ENCODE measurements around the gene HIVEP3.

HIVEP3 gene

DNA sequence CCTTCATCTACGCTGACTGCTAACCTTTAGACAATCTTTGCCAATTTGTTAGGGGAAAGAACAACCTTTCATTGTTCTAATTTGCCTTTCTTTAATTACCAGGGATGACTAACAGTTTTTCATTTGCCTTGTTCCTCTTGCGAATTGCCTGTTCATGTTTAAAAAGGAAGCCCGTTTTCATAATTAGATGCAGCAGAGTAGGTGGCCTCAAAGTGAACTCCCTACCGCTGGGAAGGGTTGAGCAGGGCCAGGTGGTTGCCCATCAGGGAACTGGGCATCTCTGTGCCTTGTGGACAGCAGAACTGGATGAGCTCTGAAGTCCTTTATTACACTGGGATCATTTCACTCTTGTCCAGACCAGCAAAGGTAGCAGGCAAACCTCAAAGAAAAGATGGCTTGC lies 59.0 kb downstream of the HIVEP3 start:
- no peak for DNase-seq (ENCODE audit: low read depth)
- H3K4me3 ChIP-seq (ENCODE audit: low read depth, low read length) = no peak overlapping the region
- no peak for TF ChIP-seq MYC (IDR thresholded peaks at IDR 0.05; ENCODE audit: low read depth, low read length)
- TF ChIP-seq, protein P1, sequence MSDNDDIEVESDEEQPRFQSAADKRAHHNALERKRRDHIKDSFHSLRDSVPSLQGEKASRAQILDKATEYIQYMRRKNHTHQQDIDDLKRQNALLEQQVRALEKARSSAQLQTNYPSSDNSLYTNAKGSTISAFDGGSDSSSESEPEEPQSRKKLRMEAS (IDR thresholded peaks at IDR 0.05; ENCODE audit: low read depth, low read length) = no peak
- no peak for TF ChIP-seq CTCF (IDR thresholded peaks at IDR 0.05; ENCODE audit: low read depth, low read length)
- no peak for TF ChIP-seq POLR2A (IDR thresholded peaks at IDR 0.05; ENCODE audit: extremely low read depth, insufficient read length)

- no peak for DNase-seq (ENCODE audit: low read depth)
- no peak for TF ChIP-seq MYC (IDR thresholded peaks at IDR 0.05; ENCODE audit: low read depth, low read length)
- TF ChIP-seq CTCF (IDR thresholded peaks at IDR 0.05; ENCODE audit: low read depth, low read length) = no peak
- TF ChIP-seq, protein P1 (IDR thresholded peaks at IDR 0.05; ENCODE audit: low read depth, low read length) = no peak
- no peak for TF ChIP-seq POLR2A (IDR thresholded peaks at IDR 0.05; ENCODE audit: extremely low read depth, insufficient read length)
These were observed 61.8 kb downstream of the HIVEP3 start for GRCh38 chr1:41856944-41857285.

GRCh38 chr1:41856151-41856943 lies 62.4 kb downstream of the HIVEP3 start:
- H3K4me3 ChIP-seq (ENCODE audit: low read depth, low read length) = no peak overlapping the region
- TF ChIP-seq POLR2A (IDR thresholded peaks at IDR 0.05; ENCODE audit: extremely low read depth, insufficient read length) (no peak), MYC (IDR thresholded peaks at IDR 0.05; ENCODE audit: low read depth, low read length) (no peak), CTCF (IDR thresholded peaks at IDR 0.05; ENCODE audit: low read depth, low read length) (no peak)
- TF ChIP-seq, protein P1 (IDR thresholded peaks at IDR 0.05; ENCODE audit: low read depth, low read length) = no peak
- no peak for DNase-seq (ENCODE audit: low read depth)

More at GRCh38 chr1:41856944-41857285, 61.8 kb downstream of the HIVEP3 start:
- H3K4me3 ChIP-seq (ENCODE audit: low read depth, low read length) = no peak overlapping the region

DNA sequence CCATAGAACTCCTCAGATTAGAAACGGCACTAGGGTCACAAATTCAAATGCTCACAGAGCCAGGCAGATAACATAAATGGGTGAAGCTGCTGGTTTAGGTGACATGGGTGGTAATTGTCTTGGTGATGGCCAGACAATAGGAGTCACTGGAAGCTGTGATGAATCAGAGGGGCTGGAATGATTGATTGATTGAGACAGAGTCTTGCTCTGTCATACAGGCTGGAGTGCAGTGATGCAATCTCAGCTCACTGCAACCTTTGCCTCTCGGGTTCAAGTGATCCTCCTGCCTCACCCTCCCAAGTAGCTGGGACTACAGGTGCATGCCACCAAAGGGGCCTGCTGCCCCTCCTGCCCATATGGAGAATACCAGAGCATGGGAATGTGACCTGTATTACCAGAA lies 63.0 kb downstream of the HIVEP3 start:
- no peak overlapping the region for H3K4me3 ChIP-seq (ENCODE audit: low read depth, low read length)
- TF ChIP-seq CTCF (IDR thresholded peaks at IDR 0.05; ENCODE audit: low read depth, low read length) (no peak), MYC (IDR thresholded peaks at IDR 0.05; ENCODE audit: low read depth, low read length) (no peak), POLR2A (IDR thresholded peaks at IDR 0.05; ENCODE audit: extremely low read depth, insufficient read length) (no peak)
- TF ChIP-seq, protein P1 (IDR thresholded peaks at IDR 0.05; ENCODE audit: low read depth, low read length) = no peak
- no peak for DNase-seq (ENCODE audit: low read depth)

DNA sequence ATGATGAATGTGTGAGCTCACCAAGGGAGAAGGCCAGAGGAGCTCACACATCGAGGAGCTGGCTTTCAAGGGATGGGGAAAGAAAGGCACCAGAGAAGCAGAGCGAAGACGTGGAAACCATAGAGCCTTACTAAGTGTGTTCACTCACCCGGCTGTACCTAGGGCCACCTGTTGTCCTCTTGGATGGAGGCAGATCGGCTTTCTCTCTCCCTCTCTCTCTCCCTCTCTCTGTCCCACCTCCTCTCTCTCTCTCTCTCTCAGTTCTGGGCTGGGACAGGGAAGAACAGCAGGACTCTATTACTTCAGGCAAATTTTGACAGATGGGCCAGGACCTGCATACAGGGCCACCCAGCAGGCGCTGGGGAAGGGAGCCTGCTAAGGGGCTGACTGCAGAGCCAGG lies 64.8 kb downstream of the HIVEP3 start:
- H3K4me3 ChIP-seq (ENCODE audit: low read depth, low read length) = no peak overlapping the region
- TF ChIP-seq MYC (IDR thresholded peaks at IDR 0.05; ENCODE audit: low read depth, low read length) (no peak), POLR2A (IDR thresholded peaks at IDR 0.05; ENCODE audit: extremely low read depth, insufficient read length) (no peak), CTCF (IDR thresholded peaks at IDR 0.05; ENCODE audit: low read depth, low read length) (no peak)
- TF ChIP-seq, protein P1 (IDR thresholded peaks at IDR 0.05; ENCODE audit: low read depth, low read length) = no peak
- no peak for DNase-seq (ENCODE audit: low read depth)
